ENCODE results near the gene CLEC9A.

- TF ChIP-seq CTCF (conservative IDR thresholded peaks at IDR 0.05; ENCODE audit: low read depth, low read length) (no peak), EZH2phosphoT487 (IDR thresholded peaks at IDR 0.05; ENCODE audit: borderline replicate concordance, low read length) (no peak), EZH2 (IDR thresholded peaks at IDR 0.05; ENCODE audit: low read length, unreplicated experiment) (no peak)
These were observed 9.1 kb upstream of the CLEC9A start for GRCh38 chr12:10021342-10021741.
